Muscle of leg (tissue), 11 donors: Measurements from ENCODE around the gene RAPGEFL1. TPM values are rescaled to one million over a fixed set of nuclear protein-coding genes. Genes with fewer than 3 reads are reported as not detected.
A peak's percentile ranks its signal among the peaks of the same experiment; 100 is the strongest.

Experiments used
- DNase-seq: peaks from one replicate; pipeline ENCODE4 v3.0.0; 2013
- H3K27ac ChIP-seq: one replicate; pipeline ENCODE4 v1.5.1; 2013; ENCODE audit warnings: mild to moderate bottlenecking, low read length, control low read depth
- H3K27me3 ChIP-seq: one replicate; pipeline ENCODE4 v1.6.1; 2013; ENCODE audit warnings: low read length; ENCODE audit not compliant: control insufficient read depth, insufficient read depth
- H3K36me3 ChIP-seq: one replicate; pipeline ENCODE4 v1.6.1; 2013; ENCODE audit warnings: low read length; ENCODE audit not compliant: control insufficient read depth, insufficient read depth
- H3K4me1 ChIP-seq: one replicate; pipeline ENCODE4 v1.6.1; 2013; ENCODE audit warnings: low read length; ENCODE audit not compliant: control insufficient read depth, insufficient read depth
- H3K4me3 ChIP-seq: one replicate; pipeline ENCODE4 v1.5.1; 2013; ENCODE audit warnings: low read length, control low read depth
- H3K9me3 ChIP-seq: replicated peaks from 2 replicates; pipeline ENCODE4 v1.6.1; 2013; ENCODE audit warnings: low read depth, low read length; ENCODE audit not compliant: control insufficient read depth
- WGBS: methylation state at CpG from one replicate; pipeline ENCODE4 v1.1.5; 2013; ENCODE audit warnings: missing lambda C conversion rate; ENCODE audit not compliant: insufficient coverage; 5-methylcytosine and 5-hydroxymethylcytosine counted together
- polyA plus RNA-seq, 8 donors: library from polyadenylated mRNA; unstranded; fragments of 120-200 nt; gene quantifications; one replicate each; pipeline versions ENCODE4 v1.2.1 to v1.2.3, GENCODE V29; 2013; ENCODE audit warnings: inconsistent platforms in 1 of 8, low replicate concordance in 1 of 8; ENCODE audit not compliant: insufficient read length in 8 of 8, insufficient read depth in 1 of 8
- total RNA-seq: library from RNA; stranded (reverse); fragments of 120-200 nt; gene quantifications from one replicate; pipeline ENCODE4 v1.2.4, GENCODE V29; 2013

The RAPGEFL1 gene
- total and polyA plus RNA-seq, 9 donors: 2.4 to 10.3 (median 6.2) TPM

DNA sequence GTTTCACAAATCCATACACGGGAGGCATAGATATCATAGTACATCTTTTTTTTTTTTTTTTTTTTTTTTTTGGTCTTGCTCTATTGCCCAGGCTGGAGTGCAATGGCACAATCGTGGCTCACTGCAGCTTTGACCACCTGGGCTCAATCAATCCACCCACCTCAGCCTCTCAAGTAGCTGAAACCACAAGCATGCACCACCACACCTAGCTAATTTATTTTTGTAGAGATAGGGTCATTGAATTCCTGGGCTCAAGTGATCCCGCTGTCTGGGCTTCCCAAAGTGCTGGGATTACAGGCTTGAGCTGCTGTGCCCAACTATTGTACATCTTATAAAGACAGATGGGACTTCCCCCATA lies 3.5 kb upstream of the RAPGEFL1 start:
- no peak overlapping the region for H3K4me3 ChIP-seq
- H3K27me3 ChIP-seq: no peaks in the 10 kb centered on the region
- no peaks in the 10 kb centered on the region for H3K9me3 ChIP-seq
- H3K4me1 ChIP-seq: peaks cover 18% of the 10 kb centered on the region
- peaks cover 65% of the 10 kb centered on the region for H3K36me3 ChIP-seq
- 100% methylated on average over 1 of the region's 3 CpGs for WGBS
- no peak for DNase-seq
- no peak overlapping the region for H3K27ac ChIP-seq

DNA sequence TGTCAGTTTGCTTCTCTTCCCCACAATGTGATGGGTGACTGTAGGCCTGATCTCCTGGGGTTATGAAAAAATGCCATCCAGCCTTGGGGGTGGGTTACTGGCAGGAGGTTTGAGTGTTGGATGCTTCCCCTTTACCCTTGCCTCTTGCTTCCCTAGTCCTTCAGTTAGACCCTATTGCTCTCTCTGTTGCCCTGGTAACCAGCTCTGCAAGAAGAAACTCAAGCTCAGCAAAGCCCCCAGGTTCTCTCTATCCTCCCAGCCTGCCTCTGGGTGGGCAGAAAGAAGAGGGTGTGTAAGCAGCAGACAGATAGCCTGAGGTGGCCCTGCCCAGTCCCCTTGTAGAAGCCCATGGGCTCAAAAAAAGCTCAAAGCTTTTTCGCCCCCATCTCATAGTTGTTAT lies 2.8 kb upstream of the RAPGEFL1 start:
- Histone ChIP-seq H3K27ac (no peak overlapping the region), H3K36me3 (peaks cover 58% of the 10 kb centered on the region), H3K9me3 (no peaks in the 10 kb centered on the region), H3K4me1 (peaks cover 18% of the 10 kb centered on the region), H3K4me3 (no peak overlapping the region), H3K27me3 (no peaks in the 10 kb centered on the region)
- WGBS: 92% methylated on average over 1 of the region's 1 CpG
- DNase-seq: no peak

DNA sequence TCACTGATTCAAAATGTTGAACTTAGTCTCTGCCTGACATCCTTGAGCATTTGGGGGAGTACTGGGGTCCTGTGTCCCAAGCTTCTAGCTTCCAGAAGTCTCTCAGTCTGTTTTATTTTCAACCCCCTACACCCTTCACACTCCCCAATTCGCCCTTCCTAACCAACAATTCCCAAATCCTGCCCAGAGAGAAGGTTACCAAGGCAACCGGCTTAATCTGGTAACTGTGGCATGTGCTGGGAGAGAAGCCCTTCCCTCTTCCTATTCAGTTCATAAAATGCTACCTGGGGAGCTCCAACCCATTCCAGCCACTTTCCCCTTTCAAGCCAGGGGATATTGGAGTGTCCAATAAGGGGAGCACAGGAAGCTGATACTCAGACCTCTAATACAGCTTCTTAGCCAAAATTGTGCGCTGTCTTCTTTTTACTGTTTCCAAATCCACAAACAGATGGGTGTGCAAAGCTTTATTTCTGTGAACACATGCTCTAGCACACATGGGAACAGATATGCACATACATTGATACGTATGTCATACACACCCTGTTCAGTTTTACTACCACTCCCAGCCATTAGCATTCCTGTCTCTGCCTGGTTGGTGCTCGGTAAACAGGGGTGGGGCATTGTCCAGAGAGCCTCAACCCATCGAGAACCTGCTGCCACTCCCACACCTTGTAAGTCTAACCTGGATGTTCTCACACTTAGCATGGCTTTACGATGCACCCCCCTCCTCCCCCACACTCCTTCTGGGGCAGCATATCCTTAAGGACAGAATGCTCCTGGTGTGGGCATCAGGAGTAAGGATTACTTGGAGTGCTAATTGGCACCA lies 1.1 kb upstream of the RAPGEFL1 start:
- WGBS: 87% methylated on average over 3 of the region's 7 CpGs
- no peaks in the 10 kb centered on the region for H3K9me3 ChIP-seq
- no peaks in the 10 kb centered on the region for H3K27me3 ChIP-seq
- DNase-seq: no peak
- no peak overlapping the region for H3K27ac ChIP-seq
- H3K4me3 ChIP-seq: no peak overlapping the region
- peaks cover 23% of the 10 kb centered on the region for H3K4me1 ChIP-seq
- H3K36me3 ChIP-seq: peaks cover 43% of the 10 kb centered on the region

DNA sequence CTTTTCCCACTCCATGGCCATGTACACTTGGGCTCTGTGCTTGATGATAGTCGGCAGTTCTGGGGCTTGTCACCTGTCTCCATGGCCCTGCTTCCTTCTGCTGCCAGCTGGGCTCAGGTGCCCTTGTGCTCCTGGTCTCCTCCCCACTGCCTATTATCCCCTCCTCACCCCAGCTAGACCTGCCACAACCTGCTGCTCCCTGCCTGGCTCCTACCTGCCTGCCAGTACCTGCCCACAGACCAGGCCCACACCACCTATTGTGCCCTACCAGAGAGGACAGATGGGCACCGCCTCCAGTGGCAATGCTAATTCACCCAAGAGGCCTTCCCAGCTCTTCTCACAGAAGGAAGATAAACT lies 538 bp upstream of the RAPGEFL1 start:
- Histone ChIP-seq H3K4me3 (no peak overlapping the region), H3K9me3 (no peaks in the 10 kb centered on the region), H3K27ac (no peak overlapping the region), H3K36me3 (peaks cover 37% of the 10 kb centered on the region), H3K27me3 (no peaks in the 10 kb centered on the region), H3K4me1 (peaks cover 29% of the 10 kb centered on the region)
- 60% methylated on average over 1 of the region's 2 CpGs for WGBS
- no peak for DNase-seq

DNA sequence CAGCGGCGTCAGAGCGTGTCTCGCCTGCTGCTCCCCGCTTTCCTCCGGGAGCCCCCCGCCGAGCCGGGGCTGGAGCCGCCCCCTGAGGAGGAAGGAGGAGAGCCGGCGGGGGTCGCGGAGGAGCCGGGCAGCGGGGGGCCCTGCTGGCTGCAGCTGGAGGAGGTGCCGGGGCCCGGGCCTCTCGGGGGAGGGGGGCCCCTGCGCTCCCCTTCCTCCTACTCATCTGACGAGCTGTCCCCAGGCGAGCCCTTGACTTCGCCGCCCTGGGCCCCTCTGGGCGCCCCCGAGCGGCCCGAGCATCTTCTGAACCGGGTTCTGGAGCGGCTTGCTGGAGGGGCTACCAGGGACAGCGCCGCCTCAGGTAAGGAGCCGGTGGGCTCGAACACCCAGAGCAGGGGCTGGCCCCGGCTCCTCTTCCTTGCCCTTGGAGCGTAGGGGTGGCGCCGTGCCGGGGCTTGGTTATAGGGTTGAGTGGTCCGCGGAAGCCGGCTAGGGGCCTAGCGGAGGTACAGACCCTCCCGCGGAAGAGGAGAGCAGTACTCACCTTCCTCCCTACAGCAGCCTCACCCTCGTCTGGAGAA lies 841 bp downstream of the RAPGEFL1 start:
- Histone ChIP-seq H3K27me3 (no peaks in the 10 kb centered on the region), H3K4me3 (peak overlapping the region; percentile 58), H3K36me3 (peaks cover 29% of the 10 kb centered on the region), H3K27ac (no peak overlapping the region), H3K4me1 (peaks cover 37% of the 10 kb centered on the region), H3K9me3 (no peaks in the 10 kb centered on the region)
- WGBS: 20% methylated on average over 19 of the region's 46 CpGs
- no peak for DNase-seq

DNA sequence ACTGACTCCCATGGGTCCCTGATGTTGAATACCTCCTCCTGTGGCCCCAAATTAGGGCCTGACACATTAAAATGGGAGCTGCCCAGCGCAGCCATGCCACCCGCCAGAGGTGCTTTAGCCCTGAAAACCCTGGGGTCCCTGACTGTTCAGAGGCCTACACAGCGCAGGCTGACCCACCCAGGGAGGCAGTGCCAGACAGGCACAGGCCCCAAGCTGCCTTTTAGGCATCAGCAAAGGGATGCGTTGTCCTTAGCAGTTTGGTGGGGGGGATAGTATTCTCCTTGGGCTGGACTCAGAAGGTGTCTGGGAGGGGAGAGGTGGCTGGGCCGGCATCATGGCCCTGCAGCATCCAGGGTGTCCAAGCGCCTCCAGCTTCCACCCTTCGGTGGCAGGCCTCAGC lies 1.4 kb downstream of the RAPGEFL1 start:
- Histone ChIP-seq H3K9me3 (no peaks in the 10 kb centered on the region), H3K27me3 (no peaks in the 10 kb centered on the region), H3K4me3 (no peak overlapping the region), H3K36me3 (peaks cover 25% of the 10 kb centered on the region), H3K4me1 (peaks cover 37% of the 10 kb centered on the region), H3K27ac (no peak overlapping the region)
- DNase-seq: no peak
- 88% methylated on average over 4 of the region's 7 CpGs for WGBS

DNA sequence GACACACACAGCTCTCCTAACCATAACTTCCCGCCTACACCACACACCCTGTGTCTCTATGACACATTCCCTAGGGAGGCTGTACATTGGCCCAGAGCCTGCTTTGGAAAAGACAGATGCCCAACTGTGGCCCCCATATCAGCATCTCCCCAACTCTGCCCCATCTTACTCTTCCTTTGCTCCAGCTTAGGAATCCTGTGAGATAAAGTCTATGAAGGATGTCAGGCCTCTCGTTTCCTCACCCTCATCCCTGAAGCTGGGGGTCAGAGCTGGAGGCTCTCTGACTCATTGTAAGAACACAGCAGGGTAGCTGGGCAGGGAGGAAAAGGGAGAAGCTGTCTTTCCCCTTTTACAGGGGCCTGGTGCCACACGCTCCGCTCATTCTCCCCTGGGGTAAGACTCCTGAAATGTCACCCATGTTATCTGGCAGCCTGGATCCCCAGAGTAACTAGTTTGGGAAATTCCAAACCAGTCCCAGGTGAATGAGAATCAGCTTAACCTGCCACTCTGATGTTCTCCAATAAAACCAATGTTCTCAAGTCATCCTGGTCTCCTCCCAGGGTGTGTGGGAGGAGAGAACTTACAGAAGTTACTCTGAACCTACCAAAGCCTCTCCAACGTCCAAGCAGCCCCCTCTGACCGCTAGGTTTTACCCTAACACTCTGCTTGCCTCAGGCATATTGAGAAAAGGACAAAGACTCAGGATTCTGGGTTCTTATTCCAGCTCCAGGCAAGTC lies 2.8 kb downstream of the RAPGEFL1 start:
- no peak overlapping the region for H3K4me3 ChIP-seq
- H3K9me3 ChIP-seq: no peaks in the 10 kb centered on the region
- H3K27ac ChIP-seq: no peak overlapping the region
- H3K36me3 ChIP-seq: peaks cover 12% of the 10 kb centered on the region
- no peaks in the 10 kb centered on the region for H3K27me3 ChIP-seq
- 80% methylated on average over 2 of the region's 6 CpGs for WGBS
- H3K4me1 ChIP-seq: peaks cover 37% of the 10 kb centered on the region
- no peak for DNase-seq

DNA sequence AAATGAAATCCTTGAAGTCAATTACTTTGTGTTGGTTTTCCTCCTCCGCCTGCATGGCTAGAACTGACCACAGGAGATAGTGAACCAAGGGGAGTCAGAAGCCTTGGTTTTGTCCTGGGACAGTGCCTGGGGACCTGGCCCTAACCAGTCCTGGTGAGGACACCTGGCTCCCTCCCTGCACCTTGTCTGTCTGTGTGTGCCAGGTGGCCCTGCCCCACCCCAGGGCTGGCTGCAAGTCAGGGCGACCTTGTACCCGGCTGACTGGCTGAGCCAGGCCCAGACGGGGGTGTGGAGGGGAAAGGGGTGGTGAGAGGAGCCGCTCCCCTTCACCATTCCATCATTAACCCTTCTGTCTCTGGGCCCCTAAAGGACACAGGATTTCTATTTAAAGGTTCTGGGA lies 3.4 kb downstream of the RAPGEFL1 start:
- 67% methylated on average over 1 of the region's 5 CpGs for WGBS
- H3K9me3 ChIP-seq: no peaks in the 10 kb centered on the region
- no peak for DNase-seq
- no peaks in the 10 kb centered on the region for H3K27me3 ChIP-seq
- peaks cover 10% of the 10 kb centered on the region for H3K36me3 ChIP-seq
- H3K4me1 ChIP-seq: peaks cover 37% of the 10 kb centered on the region
- peak overlapping the region; percentile 62 for H3K27ac ChIP-seq
- H3K4me3 ChIP-seq: no peak overlapping the region

DNA sequence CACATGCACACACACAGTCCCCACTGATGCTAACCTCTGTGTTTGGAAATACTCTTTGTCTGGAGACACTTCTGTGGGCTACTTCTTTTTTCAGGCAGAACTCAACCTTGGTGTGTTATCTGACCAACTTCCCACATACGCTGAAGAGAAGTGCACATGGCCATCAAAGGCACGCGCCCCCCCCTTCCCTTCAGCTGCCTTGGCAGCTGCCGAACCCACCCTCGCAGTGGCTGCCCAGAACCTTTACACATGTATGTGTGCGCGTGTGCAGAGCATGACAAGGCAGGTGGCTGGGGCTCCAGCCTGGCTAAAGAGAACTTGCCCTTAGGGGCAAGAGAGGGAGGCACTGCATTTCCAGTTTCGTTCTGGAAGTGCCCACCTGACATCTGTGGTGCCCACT lies 3.9 kb downstream of the RAPGEFL1 start:
- H3K4me1 ChIP-seq: peaks cover 37% of the 10 kb centered on the region
- no peaks in the 10 kb centered on the region for H3K27me3 ChIP-seq
- 80% methylated on average over 4 of the region's 8 CpGs for WGBS
- peak overlapping the region; percentile 74 for H3K27ac ChIP-seq
- H3K9me3 ChIP-seq: no peaks in the 10 kb centered on the region
- no peak overlapping the region for H3K4me3 ChIP-seq
- DNase-seq: peak; percentile 55
- peaks cover 6% of the 10 kb centered on the region for H3K36me3 ChIP-seq

DNA sequence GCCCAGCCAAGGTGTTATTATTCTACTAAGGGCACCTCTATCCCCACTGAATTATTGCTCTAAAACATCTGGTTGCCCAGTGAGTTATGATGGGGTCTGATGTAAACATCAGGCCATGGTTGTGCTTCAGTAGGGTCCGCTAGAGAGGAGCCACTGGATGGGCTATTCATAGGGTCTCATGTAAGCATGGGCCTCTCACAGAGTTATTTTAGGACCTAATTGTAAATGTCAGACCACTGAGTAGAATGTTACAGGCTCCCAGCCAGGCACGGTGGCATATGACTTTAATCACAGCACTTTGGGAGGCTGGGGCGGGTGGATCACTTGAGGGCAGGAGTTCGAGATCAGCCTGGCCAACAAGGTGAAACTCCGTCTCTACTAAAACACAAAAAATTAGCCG lies 5.3 kb downstream of the RAPGEFL1 start:
- 86% methylated on average over 5 of the region's 6 CpGs for WGBS
- Histone ChIP-seq H3K36me3 (no peaks in the 10 kb centered on the region), H3K27ac (no peak overlapping the region), H3K4me1 (peaks cover 28% of the 10 kb centered on the region), H3K27me3 (no peaks in the 10 kb centered on the region), H3K9me3 (no peaks in the 10 kb centered on the region), H3K4me3 (no peak overlapping the region)
- DNase-seq: no peak
